H1 (cell line): Measurements from ENCODE around the gene STRA8. TPM values are rescaled to one million over a fixed set of nuclear protein-coding genes. Genes with fewer than 3 reads are reported as not detected.

Experiments
- CTCF ChIA-PET: fragments of 300-600 bp; sonication (Branson Sonifier 250); formaldehyde crosslinking; loops from one replicate; lab custom pipeline; 2021; ENCODE audit not compliant: partially characterized antibody; lab: Charles Lee
- POLR2A ChIA-PET: fragments of 300-600 bp; sonication (Branson Sonifier 250); formaldehyde crosslinking; loops from one replicate; lab custom pipeline; 2021; ENCODE audit warnings: inconsistent platforms; ENCODE audit not compliant: partially characterized antibody; lab: Charles Lee
- DNase-seq, 2 experiments: peaks; one replicate each; pipeline versions ENCODE4 v3.0.0 to v3.0.0-alpha.2; 2010 to 2022; ENCODE audit warnings: low spot score in 2 of 2, low read depth in 1 of 2, mixed read lengths in 1 of 2
- FAIRE-seq: peaks from 2 replicates; lab custom pipeline; 2011; peaks lifted over from hg19 to GRCh38; lab: Jason Lieb, UNC
- H2AFZ ChIP-seq: 2 replicates; pipeline ENCODE4 v1.8.1; 2012; ENCODE audit warnings: low read length, inconsistent platforms
- H2AK5ac ChIP-seq: 2 replicates; pipeline ENCODE4 v1.6.1; 2013; ENCODE audit warnings: low read depth, low read length
- H2BK120ac ChIP-seq: replicated peaks from 2 replicates; pipeline ENCODE3; 2013; ENCODE audit warnings: low read depth, low read length, inconsistent platforms
- H2BK12ac ChIP-seq: 2 replicates; pipeline ENCODE4 v1.6.1; 2013; ENCODE audit warnings: low read depth, low read length
- H2BK15ac ChIP-seq: 2 replicates; pipeline ENCODE4 v1.6.1; 2013; ENCODE audit warnings: low read length
- H2BK20ac ChIP-seq: 2 replicates; pipeline ENCODE4 v1.6.1; 2013; ENCODE audit warnings: low read length
- H2BK5ac ChIP-seq: 2 replicates; pipeline ENCODE4 v1.6.1; 2013; ENCODE audit warnings: low read depth, low read length
- H3K14ac ChIP-seq: 2 replicates; pipeline ENCODE4 v1.6.1; 2013; ENCODE audit warnings: inconsistent platforms; ENCODE audit not compliant: insufficient read length
- H3K18ac ChIP-seq: 2 replicates; pipeline ENCODE4 v1.6.1; 2013; ENCODE audit warnings: low read length; ENCODE audit errors: extremely low read depth
- H3K23ac ChIP-seq: 2 replicates; pipeline ENCODE4 v1.6.1; 2013; ENCODE audit warnings: inconsistent platforms; ENCODE audit not compliant: insufficient read length
- H3K23me2 ChIP-seq: 2 replicates; pipeline ENCODE4 v1.6.1; 2013; ENCODE audit warnings: low read depth, low read length
- H3K27ac ChIP-seq: 2 replicates; pipeline ENCODE4 v1.6.1; 2011; ENCODE audit warnings: low read depth, low read length, inconsistent platforms
- H3K27me3 ChIP-seq, 4 experiments: replicated peaks in 1 of 4; 1 replicate in 1 of 4; 2 replicates in 3 of 4; pipeline versions ENCODE4 v1.6.1 to v1.8.1; 2011 to 2013; ENCODE audit warnings: low read length in 3 of 4, mild to moderate bottlenecking in 3 of 4, inconsistent platforms in 2 of 4, mixed read lengths in 2 of 4, moderate library complexity in 1 of 4; ENCODE audit not compliant: control insufficient read depth in 3 of 4, insufficient read depth in 3 of 4; ENCODE audit errors: extremely low read depth in 1 of 4
- H3K36me3 ChIP-seq, 4 experiments: 2 replicates each; pipeline versions ENCODE4 v1.6.1 to v1.8.1; 2011 to 2013; ENCODE audit warnings: mild to moderate bottlenecking in 4 of 4, low read length in 3 of 4, moderate library complexity in 2 of 4, control low read depth in 1 of 4, inconsistent platforms in 1 of 4; ENCODE audit not compliant: insufficient read depth in 4 of 4, control insufficient read depth in 2 of 4
- H3K4ac ChIP-seq: replicated peaks from 2 replicates; pipeline ENCODE3; 2013; ENCODE audit warnings: low read length, low read depth, mixed read lengths, inconsistent platforms; ENCODE audit not compliant: insufficient read length
- H3K4me1 ChIP-seq, 4 experiments: replicated peaks in 1 of 4; 1 replicate in 1 of 4; 2 replicates in 3 of 4; pipeline versions ENCODE4 v1.6.1 to v1.8.1; 2011 to 2013; ENCODE audit warnings: low read length in 3 of 4, inconsistent platforms in 2 of 4, mixed read lengths in 1 of 4; ENCODE audit not compliant: insufficient read depth in 4 of 4, control insufficient read depth in 3 of 4
- H3K4me2 ChIP-seq, 2 experiments: 2 replicates each; pipeline versions ENCODE4 v1.6.1 to v1.8.1; 2011 to 2013; ENCODE audit warnings: low read depth in 2 of 2, low read length in 2 of 2, control low read depth in 1 of 2, inconsistent platforms in 1 of 2, mild to moderate bottlenecking in 1 of 2; ENCODE audit not compliant: insufficient read depth in 1 of 2
- H3K4me3 ChIP-seq, 4 experiments: fragments of 200-600, 300-600 bp in 1 of 4; sonication (generic), shearing (Covaris generic), sonication (Bioruptor Twin) in 1 of 4; 2 replicates each; pipeline versions ENCODE4 v1.5.1 to v1.8.1; 2011 to 2016; ENCODE audit warnings: low read length in 4 of 4, low read depth in 3 of 4, control low read depth in 2 of 4, inconsistent platforms in 2 of 4, mild to moderate bottlenecking in 2 of 4, mixed read lengths in 1 of 4, moderate library complexity in 1 of 4; ENCODE audit not compliant: insufficient read depth in 2 of 4; ENCODE audit errors: extremely low read depth in 1 of 4
- H3K56ac ChIP-seq: replicated peaks from 2 replicates; pipeline ENCODE3; 2013; ENCODE audit warnings: low read depth, mild to moderate bottlenecking, mixed read lengths, low read length, inconsistent platforms; ENCODE audit not compliant: insufficient read length
- H3K79me1 ChIP-seq: 2 replicates; pipeline ENCODE4 v1.6.1; 2013; ENCODE audit warnings: low read depth, low read length, control low read depth
- H3K79me2 ChIP-seq, 2 experiments: 2 replicates each; pipeline versions ENCODE4 v1.6.1 to v1.8.1; 2012 to 2013; ENCODE audit warnings: low read length in 2 of 2, mild to moderate bottlenecking in 2 of 2, inconsistent platforms in 1 of 2; ENCODE audit not compliant: insufficient read depth in 2 of 2, control insufficient read depth in 1 of 2
- H3K9ac ChIP-seq, 4 experiments: replicated peaks in 1 of 4; 1 replicate in 1 of 4; 2 replicates in 3 of 4; pipeline versions ENCODE4 v1.6.1 to v1.8.1; 2011 to 2013; ENCODE audit warnings: low read depth in 3 of 4, low read length in 3 of 4, control low read depth in 2 of 4, mild to moderate bottlenecking in 2 of 4, moderate library complexity in 2 of 4, inconsistent platforms in 1 of 4; ENCODE audit errors: extremely low read depth in 1 of 4
- H3K9me3 ChIP-seq, 2 experiments: 2 replicates each; pipeline versions ENCODE4 v1.6.1 to v1.8.1; 2012 to 2013; ENCODE audit warnings: mild to moderate bottlenecking in 2 of 2, moderate library complexity in 2 of 2, control low read depth in 1 of 2, inconsistent platforms in 1 of 2, low read depth in 1 of 2, low read length in 1 of 2, mixed read lengths in 1 of 2; ENCODE audit not compliant: insufficient read depth in 2 of 2
- H4K20me1 ChIP-seq, 2 experiments: replicated peaks in 1 of 2; 2 replicates each; pipeline versions ENCODE3 to v1.8.1; 2011 to 2013; ENCODE audit warnings: inconsistent platforms in 2 of 2, low read length in 2 of 2, mild to moderate bottlenecking in 1 of 2; ENCODE audit not compliant: insufficient read depth in 2 of 2, control insufficient read depth in 1 of 2
- H4K5ac ChIP-seq: 2 replicates; pipeline ENCODE4 v1.6.1; 2013; ENCODE audit warnings: low read length, low read depth, mixed read lengths, inconsistent platforms; ENCODE audit not compliant: insufficient read length
- H4K8ac ChIP-seq: 2 replicates; pipeline ENCODE4 v1.8.0; 2013; ENCODE audit warnings: mild to moderate bottlenecking, moderate library complexity, low read length, inconsistent platforms; ENCODE audit not compliant: insufficient read depth; ENCODE audit errors: extremely low read depth
- H4K91ac ChIP-seq: replicated peaks from 2 replicates; pipeline ENCODE3; 2013; ENCODE audit warnings: low read length, mixed read lengths, inconsistent platforms; ENCODE audit not compliant: insufficient read length
- SUZ12 ChIP-seq: fragments of 200-600 bp; sonication (generic); IDR thresholded peaks from 2 replicates; pipeline ENCODE4 v1.6.1; 2012; ENCODE audit warnings: mild to moderate bottlenecking, inconsistent platforms, low read length, moderate library complexity, mixed read lengths
- whole genome bisulfite sequencing, 2 experiments: shearing (Covaris generic) in 1 of 2; methylation state at CpG; one replicate each; pipeline versions ENCODE4 v1.1.6 to v1.1.7; 2013 to 2015; ENCODE audit warnings: low lambda C conversion rate in 2 of 2, mixed read lengths in 2 of 2, inconsistent platforms in 1 of 2, low coverage in 1 of 2, missing lambda C conversion rate in 1 of 2; ENCODE audit not compliant: insufficient replicate concordance in 2 of 2, insufficient coverage in 1 of 2, insufficient read length in 1 of 2; ENCODE audit errors: extremely low coverage in 1 of 2, missing lambda C conversion rate in 1 of 2; 5-methylcytosine and 5-hydroxymethylcytosine counted together
- polyA plus RNA-seq, 7 experiments: library from polyadenylated mRNA; depleted of rRNA in 3 of 7; stranded (reverse) in 5 of 7; unstranded in 2 of 7; fragments of >200 nt in 5 of 7; fragments of 200-250 nt in 2 of 7; gene quantifications; 1 replicate in 5 of 7; 2 replicates in 1 of 7; 4 replicates in 1 of 7; pipeline versions ENCODE4 v1.2.1 to v1.2.3, GENCODE V29; 2011 to 2013; ENCODE audit warnings: missing spikeins in 2 of 7, mixed read lengths in 2 of 7
- total RNA-seq: library from RNA; stranded (reverse); fragmentation: NEBNext Ultra II Directional; extraction: Animal tissue kit (Norgen Biotek cat#: 25700); gene quantifications from 2 replicates; pipeline ENCODE4 v1.2.1, GENCODE V29; 2021

Gene STRA8
- total and polyA plus RNA-seq, 2 of the 8 experiments (the other 6 are each of a cell fraction or from before 2014, with no cell fraction given), result not detected

DNA sequence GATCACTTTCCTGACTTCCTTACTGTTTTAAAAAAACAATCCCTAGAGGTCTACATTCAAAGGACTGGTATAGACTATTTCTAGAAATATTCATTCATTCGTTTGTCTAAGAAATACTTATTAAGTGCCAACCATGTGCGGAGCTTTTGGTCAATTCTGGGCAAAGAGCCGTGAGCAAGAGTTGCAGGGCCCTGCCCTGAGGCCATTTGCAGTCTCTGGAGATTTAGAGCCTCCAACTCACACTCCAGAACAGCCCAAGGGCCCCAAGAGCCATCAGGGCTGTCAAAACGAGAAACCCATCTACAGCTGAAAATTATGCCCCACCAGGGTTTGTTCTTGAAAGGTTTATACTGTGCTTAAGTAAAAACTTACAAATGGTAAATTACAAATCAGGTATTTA is 38.5 kb upstream of the STRA8 start:
- H3K9ac ChIP-seq, result no peak overlapping the region
- FAIRE-seq (no peak), DNase-seq (no peak)
- no peak overlapping the region for H3K23ac ChIP-seq
- H2AFZ ChIP-seq, result no peak overlapping the region
- no peak overlapping the region for H3K4ac ChIP-seq
- no peak overlapping the region for H3K4me3 ChIP-seq
- peaks cover 0 to 6% (median 2%) of the 10 kb centered on the region in 4 experiments; a peak in 3 of 7 replicates for H3K4me1 ChIP-seq
- H3K14ac ChIP-seq, result no peak overlapping the region
- H3K27ac ChIP-seq, result no peak overlapping the region
- CTCF ChIA-PET, result interaction anchor here (1.0 kb wide), 1 partner anchor 48 kb away, joined by 3 read pairs; no protein-coding TSS in a partner anchor
- H4K20me1 ChIP-seq, result peaks cover 0 to 2% of the 10 kb centered on the region in 2 experiments
- no peak overlapping the region for H2BK5ac ChIP-seq
- H3K9me3 ChIP-seq, result no peaks in the 10 kb centered on the region
- H2BK120ac ChIP-seq, result no peak overlapping the region
- POLR2A ChIA-PET, result no interaction called here
- 90% methylated on average over 4 of the region's 4 CpGs; no CpG with 5 or more reads in 1 of the 2 experiments for WGBS, 2 experiments
- H3K27me3 ChIP-seq, result no peaks in the 10 kb centered on the region
- no peak overlapping the region for H4K5ac ChIP-seq
- H2BK20ac ChIP-seq, result no peak overlapping the region
- H3K18ac ChIP-seq, result no peak overlapping the region
- H3K36me3 ChIP-seq, result peaks cover 0 to 2% (median 0%) of the 10 kb centered on the region in 4 experiments; a peak in 1 of 8 replicates
- H2BK15ac ChIP-seq, result no peak overlapping the region
- no peaks in the 10 kb centered on the region for H3K79me2 ChIP-seq
- no peak overlapping the region for H4K8ac ChIP-seq
- H2BK12ac ChIP-seq, result no peak overlapping the region
- no peaks in the 10 kb centered on the region; the same call in 1 of the 2 replicates for H3K79me1 ChIP-seq
- no peak overlapping the region for H3K4me2 ChIP-seq
- no peaks in the 10 kb centered on the region for H3K23me2 ChIP-seq
- H3K56ac ChIP-seq, result no peak overlapping the region
- no peak overlapping the region for H4K91ac ChIP-seq
- H2AK5ac ChIP-seq, result no peak overlapping the region
- no peak for TF ChIP-seq SUZ12
